Liver (tissue), 3 donors: ENCODE measurements around the gene ATP6AP1.

Experiments
- EGR1 ChIP-seq, 2 donors: IDR thresholded peaks; 2 replicates each; pipeline ENCODE4 v1.6.1; 2016 to 2018; ENCODE audit warnings: antibody characterized with exemption in 2 of 2, low read depth in 2 of 2
- GABPA ChIP-seq, 2 donors: IDR thresholded peaks in 1 of 2; conservative IDR thresholded peaks in 1 of 2; 2 replicates each; pipeline ENCODE4 v1.6.1; 2016; ENCODE audit warnings: antibody characterized with exemption in 2 of 2, mild to moderate bottlenecking in 1 of 2, moderate library complexity in 1 of 2
- RAD21 ChIP-seq, 2 donors: IDR thresholded peaks; 2 replicates each; pipeline ENCODE4 v1.6.1; 2016; ENCODE audit warnings: antibody characterized with exemption in 2 of 2, mild to moderate bottlenecking in 2 of 2
- TAF1 ChIP-seq: conservative IDR thresholded peaks from 2 replicates; pipeline ENCODE4 v1.6.1; 2016; ENCODE audit warnings: antibody characterized with exemption, mild to moderate bottlenecking
- TF ChIP-seq, protein P1 (sequence below): IDR thresholded peaks from 2 replicates; pipeline ENCODE4 v1.6.1; 2016; ENCODE audit warnings: antibody characterized with exemption, mild to moderate bottlenecking
- TF ChIP-seq, protein P2 (sequence below): fragments of 150-350 bp; IDR thresholded peaks from 2 replicates; pipeline ENCODE4 v1.5.1; 2017; ENCODE audit warnings: improper control_type of control experiment, low read depth, low read length; ENCODE audit not compliant: missing input control
- TF ChIP-seq, protein P3 (sequence below): IDR thresholded peaks from 2 replicates; pipeline ENCODE4 v1.6.1; 2016; ENCODE audit warnings: antibody characterized with exemption
- TF ChIP-seq, protein P4 (sequence below): IDR thresholded peaks from 2 replicates; pipeline ENCODE4 v1.6.1; 2016; ENCODE audit warnings: antibody characterized with exemption
- donor health status: healthy.
- donor health status: healthy.

DNA sequence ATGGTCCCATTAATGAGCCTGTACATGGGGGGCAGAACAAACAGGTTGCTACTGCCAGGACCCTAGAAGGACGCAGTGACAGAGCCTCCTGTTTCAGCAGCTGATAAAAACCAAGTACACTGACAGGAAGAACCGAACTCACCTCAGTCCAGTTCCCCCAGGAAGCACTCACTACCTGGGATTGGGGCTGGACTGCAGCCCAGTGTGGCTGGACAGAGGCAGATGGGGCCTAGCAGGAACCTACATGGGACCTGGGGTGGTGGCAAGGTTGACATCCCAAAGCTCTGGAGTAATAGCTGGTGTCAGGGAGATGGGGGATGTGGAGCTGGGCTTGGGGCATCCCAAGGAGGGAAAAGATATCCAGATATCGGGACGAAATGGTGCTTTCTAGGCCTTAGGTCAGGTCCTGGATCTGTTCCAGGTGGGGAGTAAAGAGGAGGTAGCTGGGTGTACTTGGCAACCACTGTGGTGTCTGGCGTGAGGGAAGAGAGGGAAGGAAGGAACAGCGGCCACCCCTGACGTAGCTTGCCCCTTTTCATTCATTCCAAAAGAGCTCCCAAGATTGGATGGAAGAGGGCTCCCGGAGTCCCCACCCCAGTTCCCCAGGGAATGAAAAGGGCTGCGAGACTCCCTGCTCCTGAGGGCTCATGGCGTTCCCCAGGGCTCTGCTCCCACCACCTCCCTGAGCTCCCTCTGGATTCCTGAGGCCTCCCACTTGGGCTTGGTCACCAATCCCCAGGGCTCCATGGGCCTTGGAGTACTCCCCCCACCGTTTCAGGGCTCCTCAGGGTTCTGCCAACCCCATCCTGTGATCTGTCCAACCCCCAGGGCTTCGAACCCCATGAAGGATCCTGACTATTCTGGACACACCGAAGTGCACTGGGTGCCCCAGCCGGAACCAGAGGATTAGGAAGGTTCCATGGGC, 44.9 kb upstream of the ATP6AP1 start:
- TF ChIP-seq, protein P1, sequence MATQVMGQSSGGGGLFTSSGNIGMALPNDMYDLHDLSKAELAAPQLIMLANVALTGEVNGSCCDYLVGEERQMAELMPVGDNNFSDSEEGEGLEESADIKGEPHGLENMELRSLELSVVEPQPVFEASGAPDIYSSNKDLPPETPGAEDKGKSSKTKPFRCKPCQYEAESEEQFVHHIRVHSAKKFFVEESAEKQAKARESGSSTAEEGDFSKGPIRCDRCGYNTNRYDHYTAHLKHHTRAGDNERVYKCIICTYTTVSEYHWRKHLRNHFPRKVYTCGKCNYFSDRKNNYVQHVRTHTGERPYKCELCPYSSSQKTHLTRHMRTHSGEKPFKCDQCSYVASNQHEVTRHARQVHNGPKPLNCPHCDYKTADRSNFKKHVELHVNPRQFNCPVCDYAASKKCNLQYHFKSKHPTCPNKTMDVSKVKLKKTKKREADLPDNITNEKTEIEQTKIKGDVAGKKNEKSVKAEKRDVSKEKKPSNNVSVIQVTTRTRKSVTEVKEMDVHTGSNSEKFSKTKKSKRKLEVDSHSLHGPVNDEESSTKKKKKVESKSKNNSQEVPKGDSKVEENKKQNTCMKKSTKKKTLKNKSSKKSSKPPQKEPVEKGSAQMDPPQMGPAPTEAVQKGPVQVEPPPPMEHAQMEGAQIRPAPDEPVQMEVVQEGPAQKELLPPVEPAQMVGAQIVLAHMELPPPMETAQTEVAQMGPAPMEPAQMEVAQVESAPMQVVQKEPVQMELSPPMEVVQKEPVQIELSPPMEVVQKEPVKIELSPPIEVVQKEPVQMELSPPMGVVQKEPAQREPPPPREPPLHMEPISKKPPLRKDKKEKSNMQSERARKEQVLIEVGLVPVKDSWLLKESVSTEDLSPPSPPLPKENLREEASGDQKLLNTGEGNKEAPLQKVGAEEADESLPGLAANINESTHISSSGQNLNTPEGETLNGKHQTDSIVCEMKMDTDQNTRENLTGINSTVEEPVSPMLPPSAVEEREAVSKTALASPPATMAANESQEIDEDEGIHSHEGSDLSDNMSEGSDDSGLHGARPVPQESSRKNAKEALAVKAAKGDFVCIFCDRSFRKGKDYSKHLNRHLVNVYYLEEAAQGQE, result no peak
- TF ChIP-seq, protein P2, sequence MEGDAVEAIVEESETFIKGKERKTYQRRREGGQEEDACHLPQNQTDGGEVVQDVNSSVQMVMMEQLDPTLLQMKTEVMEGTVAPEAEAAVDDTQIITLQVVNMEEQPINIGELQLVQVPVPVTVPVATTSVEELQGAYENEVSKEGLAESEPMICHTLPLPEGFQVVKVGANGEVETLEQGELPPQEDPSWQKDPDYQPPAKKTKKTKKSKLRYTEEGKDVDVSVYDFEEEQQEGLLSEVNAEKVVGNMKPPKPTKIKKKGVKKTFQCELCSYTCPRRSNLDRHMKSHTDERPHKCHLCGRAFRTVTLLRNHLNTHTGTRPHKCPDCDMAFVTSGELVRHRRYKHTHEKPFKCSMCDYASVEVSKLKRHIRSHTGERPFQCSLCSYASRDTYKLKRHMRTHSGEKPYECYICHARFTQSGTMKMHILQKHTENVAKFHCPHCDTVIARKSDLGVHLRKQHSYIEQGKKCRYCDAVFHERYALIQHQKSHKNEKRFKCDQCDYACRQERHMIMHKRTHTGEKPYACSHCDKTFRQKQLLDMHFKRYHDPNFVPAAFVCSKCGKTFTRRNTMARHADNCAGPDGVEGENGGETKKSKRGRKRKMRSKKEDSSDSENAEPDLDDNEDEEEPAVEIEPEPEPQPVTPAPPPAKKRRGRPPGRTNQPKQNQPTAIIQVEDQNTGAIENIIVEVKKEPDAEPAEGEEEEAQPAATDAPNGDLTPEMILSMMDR, result no peak
- TF ChIP-seq GABPA (IDR thresholded peaks at IDR 0.05 in 1 of 2, conservative IDR thresholded peaks at IDR 0.05 in 1 of 2) (no peak), EGR1 (IDR thresholded peaks at IDR 0.05; ENCODE audit: low read depth in 2 of 2) (no peak), RAD21 (IDR thresholded peaks at IDR 0.05) (no peak), TAF1 (no peak)
- TF ChIP-seq, protein P3, sequence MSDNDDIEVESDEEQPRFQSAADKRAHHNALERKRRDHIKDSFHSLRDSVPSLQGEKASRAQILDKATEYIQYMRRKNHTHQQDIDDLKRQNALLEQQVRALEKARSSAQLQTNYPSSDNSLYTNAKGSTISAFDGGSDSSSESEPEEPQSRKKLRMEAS, result no peak
- TF ChIP-seq, protein P4, sequence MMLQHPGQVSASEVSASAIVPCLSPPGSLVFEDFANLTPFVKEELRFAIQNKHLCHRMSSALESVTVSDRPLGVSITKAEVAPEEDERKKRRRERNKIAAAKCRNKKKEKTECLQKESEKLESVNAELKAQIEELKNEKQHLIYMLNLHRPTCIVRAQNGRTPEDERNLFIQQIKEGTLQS, result no peak
